ENCODE measurements around the gene HERC2.
"Not testable (repeated sequence)": the region's sequence is repeated elsewhere in the genome, so short reads cannot be mapped to it uniquely, and the experiment has no call there.

DNA sequence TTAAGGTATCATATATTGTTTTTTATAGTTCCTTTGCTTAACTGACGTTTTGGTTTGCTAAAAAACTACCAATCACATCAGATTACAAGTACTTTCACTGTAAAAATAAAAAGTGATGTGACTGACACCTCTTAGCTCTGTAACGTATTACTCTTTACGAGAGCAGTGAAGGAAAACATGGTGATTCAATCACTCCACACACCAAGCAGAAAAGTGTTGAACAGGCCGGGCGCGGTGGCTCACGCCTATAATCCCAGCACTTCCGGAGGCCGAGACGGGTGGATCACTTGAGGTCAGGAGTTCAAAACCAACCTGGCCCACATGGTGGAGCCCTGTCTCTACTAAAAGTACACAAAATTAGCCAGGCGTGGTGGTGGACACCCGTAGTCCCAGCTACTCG, 3.9 kb downstream of the HERC2 start:
- TF ChIP-seq EZH2phosphoT487 (IDR thresholded peaks at IDR 0.05; ENCODE audit: borderline replicate concordance, low read depth); POLR2AphosphoS5 (IDR thresholded peaks at IDR 0.05; ENCODE audit: low read depth, low read length); TAF1 (IDR thresholded peaks at IDR 0.05; ENCODE audit: borderline replicate concordance, low read depth, low read length); SIN3A (IDR thresholded peaks at IDR 0.05; ENCODE audit: borderline replicate concordance, low read depth, low read length); TCF12 (IDR thresholded peaks at IDR 0.05): not testable (repeated sequence)
- TF ChIP-seq, protein P1, sequence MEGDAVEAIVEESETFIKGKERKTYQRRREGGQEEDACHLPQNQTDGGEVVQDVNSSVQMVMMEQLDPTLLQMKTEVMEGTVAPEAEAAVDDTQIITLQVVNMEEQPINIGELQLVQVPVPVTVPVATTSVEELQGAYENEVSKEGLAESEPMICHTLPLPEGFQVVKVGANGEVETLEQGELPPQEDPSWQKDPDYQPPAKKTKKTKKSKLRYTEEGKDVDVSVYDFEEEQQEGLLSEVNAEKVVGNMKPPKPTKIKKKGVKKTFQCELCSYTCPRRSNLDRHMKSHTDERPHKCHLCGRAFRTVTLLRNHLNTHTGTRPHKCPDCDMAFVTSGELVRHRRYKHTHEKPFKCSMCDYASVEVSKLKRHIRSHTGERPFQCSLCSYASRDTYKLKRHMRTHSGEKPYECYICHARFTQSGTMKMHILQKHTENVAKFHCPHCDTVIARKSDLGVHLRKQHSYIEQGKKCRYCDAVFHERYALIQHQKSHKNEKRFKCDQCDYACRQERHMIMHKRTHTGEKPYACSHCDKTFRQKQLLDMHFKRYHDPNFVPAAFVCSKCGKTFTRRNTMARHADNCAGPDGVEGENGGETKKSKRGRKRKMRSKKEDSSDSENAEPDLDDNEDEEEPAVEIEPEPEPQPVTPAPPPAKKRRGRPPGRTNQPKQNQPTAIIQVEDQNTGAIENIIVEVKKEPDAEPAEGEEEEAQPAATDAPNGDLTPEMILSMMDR (IDR thresholded peaks at IDR 0.05) = not testable (repeated sequence)
- TF ChIP-seq, protein P2, sequence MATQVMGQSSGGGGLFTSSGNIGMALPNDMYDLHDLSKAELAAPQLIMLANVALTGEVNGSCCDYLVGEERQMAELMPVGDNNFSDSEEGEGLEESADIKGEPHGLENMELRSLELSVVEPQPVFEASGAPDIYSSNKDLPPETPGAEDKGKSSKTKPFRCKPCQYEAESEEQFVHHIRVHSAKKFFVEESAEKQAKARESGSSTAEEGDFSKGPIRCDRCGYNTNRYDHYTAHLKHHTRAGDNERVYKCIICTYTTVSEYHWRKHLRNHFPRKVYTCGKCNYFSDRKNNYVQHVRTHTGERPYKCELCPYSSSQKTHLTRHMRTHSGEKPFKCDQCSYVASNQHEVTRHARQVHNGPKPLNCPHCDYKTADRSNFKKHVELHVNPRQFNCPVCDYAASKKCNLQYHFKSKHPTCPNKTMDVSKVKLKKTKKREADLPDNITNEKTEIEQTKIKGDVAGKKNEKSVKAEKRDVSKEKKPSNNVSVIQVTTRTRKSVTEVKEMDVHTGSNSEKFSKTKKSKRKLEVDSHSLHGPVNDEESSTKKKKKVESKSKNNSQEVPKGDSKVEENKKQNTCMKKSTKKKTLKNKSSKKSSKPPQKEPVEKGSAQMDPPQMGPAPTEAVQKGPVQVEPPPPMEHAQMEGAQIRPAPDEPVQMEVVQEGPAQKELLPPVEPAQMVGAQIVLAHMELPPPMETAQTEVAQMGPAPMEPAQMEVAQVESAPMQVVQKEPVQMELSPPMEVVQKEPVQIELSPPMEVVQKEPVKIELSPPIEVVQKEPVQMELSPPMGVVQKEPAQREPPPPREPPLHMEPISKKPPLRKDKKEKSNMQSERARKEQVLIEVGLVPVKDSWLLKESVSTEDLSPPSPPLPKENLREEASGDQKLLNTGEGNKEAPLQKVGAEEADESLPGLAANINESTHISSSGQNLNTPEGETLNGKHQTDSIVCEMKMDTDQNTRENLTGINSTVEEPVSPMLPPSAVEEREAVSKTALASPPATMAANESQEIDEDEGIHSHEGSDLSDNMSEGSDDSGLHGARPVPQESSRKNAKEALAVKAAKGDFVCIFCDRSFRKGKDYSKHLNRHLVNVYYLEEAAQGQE (IDR thresholded peaks at IDR 0.05; ENCODE audit: low read depth, low read length) = not testable (repeated sequence)

Measured in SK-N-SH (cell line).